CD4-positive, alpha-beta T cell (primary cell): ENCODE data around the gene RAB11FIP3. TPM values are rescaled to one million over a fixed set of nuclear protein-coding genes. Genes with fewer than 3 reads are reported as not detected.

ENCODE experiments used
- ATAC-seq: fragments of 200-7000 bp; cut with Tn5 transposase; one replicate; pipeline ENCODE4 v1.10.0; 2022; ENCODE audit warnings: mild to moderate bottlenecking; ENCODE audit not compliant: poor library complexity
- CTCF ChIA-PET: fragments of 350-600 bp; sonication (Branson Sonifier 250); formaldehyde crosslinking; loops from one replicate; lab custom pipeline; 2021; ENCODE audit warnings: antibody characterized with exemption, inconsistent platforms; lab: Charles Lee
- POLR2A ChIA-PET: fragments of 350-600 bp; sonication (Branson Sonifier 250); formaldehyde crosslinking; loops from one replicate; lab custom pipeline; 2021; ENCODE audit warnings: antibody characterized with exemption, inconsistent platforms; lab: Charles Lee
- DNase-seq, 14 experiments: peaks; one replicate each; pipeline ENCODE4 v3.0.0-alpha.2; 2013 to 2020; ENCODE audit warnings: mixed read lengths in 2 of 14
- H3K27ac ChIP-seq, 2 donors: one replicate each; pipeline versions ENCODE4 v1.5.1 to v1.7.0; 2013; ENCODE audit warnings: low read length in 2 of 2, low read depth in 1 of 2, mild to moderate bottlenecking in 1 of 2
- H3K27me3 ChIP-seq, 2 experiments: 1 replicate in 1 of 2; 2 replicates in 1 of 2; pipeline versions ENCODE4 v1.6.1 to v1.7.0; 2013; ENCODE audit warnings: low read length in 2 of 2, control low read depth in 1 of 2, mild to moderate bottlenecking in 1 of 2, moderate library complexity in 1 of 2; ENCODE audit not compliant: insufficient read depth in 2 of 2, control insufficient read depth in 1 of 2
- H3K36me3 ChIP-seq: one replicate; pipeline ENCODE4 v1.6.1; 2013; ENCODE audit warnings: low read length, control low read depth; ENCODE audit not compliant: insufficient read depth
- H3K4me1 ChIP-seq: one replicate; pipeline ENCODE4 v1.6.1; 2013; ENCODE audit warnings: low read length, control low read depth; ENCODE audit not compliant: insufficient read depth
- H3K4me3 ChIP-seq: one replicate; pipeline ENCODE4 v1.5.1; 2013; ENCODE audit warnings: mild to moderate bottlenecking, low read length, moderate library complexity
- H3K9me3 ChIP-seq, 2 experiments: 1 replicate in 1 of 2; 2 replicates in 1 of 2; pipeline versions ENCODE4 v1.6.1 to v1.7.0; 2013; ENCODE audit warnings: low read length in 2 of 2, mild to moderate bottlenecking in 2 of 2, control low read depth in 1 of 2, moderate library complexity in 1 of 2; ENCODE audit not compliant: control insufficient read depth in 1 of 2, insufficient read depth in 1 of 2
- H3K27ac Mint-ChIP-seq: one replicate; pipeline ENCODE4 v1.8.0; 2020; ENCODE audit warnings: mixed read lengths
- H3K27me3 Mint-ChIP-seq: one replicate; pipeline ENCODE4 v1.8.0; 2021; ENCODE audit warnings: mixed read lengths
- H3K36me3 Mint-ChIP-seq: one replicate; pipeline ENCODE4 v1.8.0; 2021; ENCODE audit warnings: low read depth, mixed read lengths
- H3K4me1 Mint-ChIP-seq: one replicate; pipeline ENCODE4 v1.8.0; 2021; ENCODE audit warnings: low read depth, mixed read lengths
- H3K4me3 Mint-ChIP-seq: one replicate; pipeline ENCODE4 v1.8.0; 2020; ENCODE audit warnings: mild to moderate bottlenecking, mixed read lengths
- H3K9me3 Mint-ChIP-seq: one replicate; pipeline ENCODE4 v1.8.0; 2020; ENCODE audit warnings: mixed read lengths
- CTCF ChIP-seq: fragments of 200-600 bp; IDR thresholded peaks from one replicate; pipeline ENCODE4 v1.8.0; 2022; ENCODE audit warnings: antibody characterized with exemption, mild to moderate bottlenecking
- intact Hi-C, 2 experiments: fragments of 100-400 bp; cut with DNase I in 1 of 2; cut with micrococcal nuclease in 1 of 2; formaldehyde crosslinking; loops; one replicate each; pipeline versions ENCODE4 v1.15.1 to v1.9.0; 2023 to 2025; cut with DNase I, micrococcal nuclease
- total RNA-seq, 174 experiments: library from RNA in 2 of 174; stranded (reverse) in 2 of 174; gene quantifications; one replicate each; pipeline ENCODE4 v1.2.3 and lab custom pipeline; 2021 to 2026

Gene RAB11FIP3
- total RNA-seq, 2 experiments from 2014 or later = 28.4 to 29.0 TPM

GRCh38 chr16:534856-535445 lies 109.5 kb downstream of the RAB11FIP3 start:
- H3K27ac Mint-ChIP-seq = no peak overlapping the region
- ATAC-seq = no peak
- POLR2A ChIA-PET = no interaction called here
- intact Hi-C loops = no loop called here
- no peaks in the 10 kb centered on the region for H3K27me3 ChIP-seq
- H3K36me3 Mint-ChIP-seq = peaks cover 4% of the 10 kb centered on the region
- DNase-seq = no peak
- peaks cover 24% of the 10 kb centered on the region for H3K4me1 ChIP-seq
- no peaks in the 10 kb centered on the region for H3K9me3 ChIP-seq
- no peak for TF ChIP-seq CTCF
- CTCF ChIA-PET = no interaction called here
- H3K27ac ChIP-seq = no peak overlapping the region
- H3K4me1 Mint-ChIP-seq = peaks cover 6% of the 10 kb centered on the region
- no peak overlapping the region for H3K4me3 Mint-ChIP-seq
- no peaks in the 10 kb centered on the region for H3K27me3 Mint-ChIP-seq
- H3K4me3 ChIP-seq = no peak overlapping the region
- H3K36me3 ChIP-seq = peaks cover 18% of the 10 kb centered on the region
- no peaks in the 10 kb centered on the region for H3K9me3 Mint-ChIP-seq

- Mint-ChIP-seq H3K9me3 (no peaks in the 10 kb centered on the region), H3K27ac (no peak overlapping the region), H3K36me3 (peaks cover 4% of the 10 kb centered on the region), H3K27me3 (no peaks in the 10 kb centered on the region), H3K4me3 (no peak overlapping the region), H3K4me1 (no peaks in the 10 kb centered on the region)
- Histone ChIP-seq H3K4me1 (peaks cover 17% of the 10 kb centered on the region), H3K27me3 (no peaks in the 10 kb centered on the region), H3K4me3 (no peak overlapping the region), H3K27ac (no peak overlapping the region), H3K9me3 (no peaks in the 10 kb centered on the region), H3K36me3 (peaks cover 20% of the 10 kb centered on the region)
- TF ChIP-seq CTCF = no peak
- intact Hi-C loops = no loop called here
- ChIA-PET POLR2A (no interaction called here), CTCF (no interaction called here)
- no peak for ATAC-seq
- no peak for DNase-seq
Observed at GRCh38 chr16:535446-536405, 110.3 kb downstream of the RAB11FIP3 start.

GRCh38 chr16:536746-537145 lies 111.3 kb downstream of the RAB11FIP3 start:
- no peaks in the 10 kb centered on the region for H3K9me3 Mint-ChIP-seq
- Histone ChIP-seq H3K4me3 (no peak overlapping the region), H3K36me3 (peaks cover 20% of the 10 kb centered on the region), H3K9me3 (no peaks in the 10 kb centered on the region), H3K27me3 (no peaks in the 10 kb centered on the region), H3K4me1 (peaks cover 14% of the 10 kb centered on the region), H3K27ac (no peak overlapping the region)
- intact Hi-C loops = no loop called here
- H3K27me3 Mint-ChIP-seq = no peaks in the 10 kb centered on the region
- no peak for ATAC-seq
- TF ChIP-seq CTCF = no peak
- H3K36me3 Mint-ChIP-seq = peaks cover 4% of the 10 kb centered on the region
- CTCF ChIA-PET = no interaction called here
- POLR2A ChIA-PET = no interaction called here
- no peak overlapping the region for H3K27ac Mint-ChIP-seq
- H3K4me1 Mint-ChIP-seq = no peaks in the 10 kb centered on the region
- no peak overlapping the region for H3K4me3 Mint-ChIP-seq
- DNase-seq = no peak
